SU-DHL-6 (cell line): ENCODE results near the gene STRA6.

ENCODE experiments used
- H2AFZ ChIP-seq: fragments of 200-600 bp; sonication (generic); 2 replicates; pipeline ENCODE4 v1.6.1; 2014; ENCODE audit warnings: low read depth, mild to moderate bottlenecking, moderate library complexity, mixed read lengths, antibody characterized with exemption, low read length; ENCODE audit not compliant: severe bottlenecking
- H3F3A ChIP-seq: fragments of 200-600 bp; shearing (Covaris generic); 2 replicates; pipeline ENCODE4 v1.6.0; 2016; ENCODE audit warnings: antibody characterized with exemption, mild to moderate bottlenecking; ENCODE audit not compliant: insufficient read depth
- H3K27ac ChIP-seq: fragments of 200-600 bp; sonication (generic); 2 replicates; pipeline ENCODE4 v1.5.1; 2016; ENCODE audit warnings: low read depth, mild to moderate bottlenecking, low read length, moderate library complexity, mixed read lengths
- H3K27me3 ChIP-seq: fragments of 200-600 bp; sonication (generic), shearing (Covaris generic); 2 replicates; pipeline ENCODE4 v1.6.0; 2014; ENCODE audit warnings: mild to moderate bottlenecking, low read length
- H3K36me3 ChIP-seq: fragments of 200-600 bp; sonication (generic); 2 replicates; pipeline ENCODE4 v1.6.1; 2014; ENCODE audit warnings: mild to moderate bottlenecking, low read length, mixed read lengths
- H3K4me2 ChIP-seq: fragments of 300-600, 200-600 bp; shearing (Covaris generic), sonication (generic); 2 replicates; pipeline ENCODE4 v1.6.0; 2014; ENCODE audit warnings: low read length, low read depth, mild to moderate bottlenecking; ENCODE audit not compliant: poor library complexity, severe bottlenecking
- H3K4me3 ChIP-seq: fragments of 200-600 bp; sonication (generic); 2 replicates; pipeline ENCODE4 v1.5.1; 2014; ENCODE audit warnings: antibody characterized with exemption, low read length, mild to moderate bottlenecking, mixed read lengths; ENCODE audit not compliant: insufficient read depth, poor library complexity, severe bottlenecking
- H3K79me2 ChIP-seq: fragments of 200-600 bp; sonication (generic); 2 replicates; pipeline ENCODE4 v1.6.1; 2014; ENCODE audit warnings: mild to moderate bottlenecking, low read length, moderate library complexity; ENCODE audit not compliant: insufficient read depth
- H3K9ac ChIP-seq: fragments of 200-600 bp; sonication (generic); 2 replicates; pipeline ENCODE4 v1.7.0; 2014; ENCODE audit warnings: mild to moderate bottlenecking, low read length
- H3K9me2 ChIP-seq: fragments of 200-600 bp; sonication (generic); replicated peaks from 2 replicates; pipeline ENCODE4 v1.6.1; 2014; ENCODE audit warnings: low read length; ENCODE audit not compliant: insufficient read depth
- H3K9me3 ChIP-seq: fragments of 200-600 bp; sonication (generic); 2 replicates; pipeline ENCODE4 v1.6.1; 2014; ENCODE audit warnings: low read length, mixed read lengths; ENCODE audit not compliant: insufficient read depth
- H4K20me1 ChIP-seq: fragments of 200-600 bp; sonication (generic); 2 replicates; pipeline ENCODE4 v1.6.1; 2014; ENCODE audit warnings: low read depth, mild to moderate bottlenecking, antibody characterized with exemption, low read length, moderate library complexity, mixed read lengths
- CTCF ChIP-seq: fragments of 200-600 bp; sonication (generic); IDR thresholded peaks from one replicate; pipeline ENCODE4 v1.5.1; 2017; ENCODE audit warnings: antibody characterized with exemption, mild to moderate bottlenecking, low read length, moderate library complexity; ENCODE audit not compliant: insufficient read depth, poor library complexity, severe bottlenecking
- EZH2phosphoT487 ChIP-seq: fragments of 200-600 bp; sonication (generic), shearing (Covaris generic); conservative IDR thresholded peaks from 2 replicates; pipeline ENCODE4 v1.6.1; 2018; ENCODE audit warnings: mild to moderate bottlenecking, antibody characterized with exemption, low read length, moderate library complexity, mixed read lengths

Gene STRA6

GRCh38 chr15:74178326-74179100 is 24.1 kb downstream of the STRA6 start:
- Histone ChIP-seq H3K4me3 (no peak overlapping the region), H3K9me2 (no peaks in the 10 kb centered on the region), H2AFZ (no peak overlapping the region), H3K27ac (no peak overlapping the region), H3K9ac (no peak overlapping the region), H3K79me2 (no peaks in the 10 kb centered on the region), H3K9me3 (no peaks in the 10 kb centered on the region), H3K4me2 (no peak overlapping the region), H3K27me3 (no peaks in the 10 kb centered on the region), H3K36me3 (no peaks in the 10 kb centered on the region), H4K20me1 (no peaks in the 10 kb centered on the region), H3F3A (no peaks in the 10 kb centered on the region)
- TF ChIP-seq CTCF = no peak
- no peak for TF ChIP-seq EZH2phosphoT487

- no peak overlapping the region for H3K9ac ChIP-seq
- H2AFZ ChIP-seq = no peak overlapping the region
- TF ChIP-seq CTCF (no peak), EZH2phosphoT487 (no peak)
- H3K27me3 ChIP-seq = no peaks in the 10 kb centered on the region
- no peak overlapping the region for H3K4me2 ChIP-seq
- no peaks in the 10 kb centered on the region for H3K79me2 ChIP-seq
- H3F3A ChIP-seq = no peaks in the 10 kb centered on the region
- no peaks in the 10 kb centered on the region for H4K20me1 ChIP-seq
- no peaks in the 10 kb centered on the region for H3K9me3 ChIP-seq
- no peak overlapping the region for H3K4me3 ChIP-seq
- H3K27ac ChIP-seq = no peak overlapping the region
- H3K9me2 ChIP-seq = no peaks in the 10 kb centered on the region
- H3K36me3 ChIP-seq = no peaks in the 10 kb centered on the region
Measured at GRCh38 chr15:74176262-74177214, 26.0 kb downstream of the STRA6 start.

GRCh38 chr15:74175271-74176191 is 27.1 kb downstream of the STRA6 start:
- H3K4me2 ChIP-seq = no peak overlapping the region
- H3F3A ChIP-seq = no peaks in the 10 kb centered on the region
- H3K27ac ChIP-seq = no peak overlapping the region
- H3K9me2 ChIP-seq = no peaks in the 10 kb centered on the region
- no peaks in the 10 kb centered on the region for H4K20me1 ChIP-seq
- TF ChIP-seq CTCF = no peak
- TF ChIP-seq EZH2phosphoT487 = no peak
- no peaks in the 10 kb centered on the region for H3K79me2 ChIP-seq
- no peaks in the 10 kb centered on the region for H3K36me3 ChIP-seq
- H3K27me3 ChIP-seq = no peaks in the 10 kb centered on the region
- H3K9me3 ChIP-seq = no peaks in the 10 kb centered on the region
- H3K4me3 ChIP-seq = no peak overlapping the region
- no peak overlapping the region for H2AFZ ChIP-seq
- no peak overlapping the region for H3K9ac ChIP-seq
